ENCODE data around the gene PHLPP2.

PHLPP2 gene

DNA sequence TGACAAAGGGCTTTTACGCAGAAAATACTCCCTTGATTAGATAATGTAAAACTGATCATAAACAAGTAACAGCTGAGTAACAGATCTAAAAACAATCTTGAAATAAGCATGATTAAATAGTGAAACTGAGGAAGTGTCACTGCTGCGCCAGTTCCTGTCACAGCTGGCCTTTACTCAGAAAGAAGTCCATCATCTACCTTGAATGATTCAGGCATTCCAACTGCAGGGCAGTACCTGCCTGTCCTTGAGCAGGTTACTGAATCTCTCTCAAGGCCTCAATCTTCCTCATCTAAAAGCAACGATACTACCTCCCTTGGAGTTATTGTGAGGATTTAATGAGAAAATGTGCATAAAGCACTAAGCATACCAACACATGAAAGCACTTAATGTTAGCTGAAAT lies 12.7 kb downstream of the PHLPP2 start:
- Histone ChIP-seq H3F3A (ENCODE audit: low read depth) (no peaks in the 10 kb centered on the region), H3K9ac (ENCODE audit: low read depth, low read length, poor library complexity, severe bottlenecking) (no peak overlapping the region), H3K4me3 (ENCODE audit: low read length, poor library complexity, severe bottlenecking) (no peak overlapping the region), H3K36me3 (ENCODE audit: insufficient read depth, low read length) (no peaks in the 10 kb centered on the region), H3K27me3 (ENCODE audit: insufficient read depth, low read length, poor library complexity, severe bottlenecking) (no peaks in the 10 kb centered on the region), H4K20me1 (ENCODE audit: insufficient read depth, low read length, poor library complexity, severe bottlenecking) (no peaks in the 10 kb centered on the region), H2AFZ (ENCODE audit: low read length) (no peak overlapping the region), H3K4me1 (ENCODE audit: insufficient read depth, low read length, poor library complexity, severe bottlenecking) (peaks cover 12% of the 10 kb centered on the region), H3K4me2 (ENCODE audit: low read depth, low read length, poor library complexity, severe bottlenecking) (no peak overlapping the region), H3K9me2 (replicated peaks; ENCODE audit: low read depth, low read length) (no peaks in the 10 kb centered on the region), H3K9me3 (ENCODE audit: insufficient read depth, low read depth, low read length) (no peaks in the 10 kb centered on the region), H3K79me2 (ENCODE audit: insufficient read depth, low read length) (no peaks in the 10 kb centered on the region; the same call in 1 of the 2 replicates)
- no peak for TF ChIP-seq EZH2phosphoT487 (IDR thresholded peaks at IDR 0.05; ENCODE audit: borderline replicate concordance)
- TF ChIP-seq, protein P1, sequence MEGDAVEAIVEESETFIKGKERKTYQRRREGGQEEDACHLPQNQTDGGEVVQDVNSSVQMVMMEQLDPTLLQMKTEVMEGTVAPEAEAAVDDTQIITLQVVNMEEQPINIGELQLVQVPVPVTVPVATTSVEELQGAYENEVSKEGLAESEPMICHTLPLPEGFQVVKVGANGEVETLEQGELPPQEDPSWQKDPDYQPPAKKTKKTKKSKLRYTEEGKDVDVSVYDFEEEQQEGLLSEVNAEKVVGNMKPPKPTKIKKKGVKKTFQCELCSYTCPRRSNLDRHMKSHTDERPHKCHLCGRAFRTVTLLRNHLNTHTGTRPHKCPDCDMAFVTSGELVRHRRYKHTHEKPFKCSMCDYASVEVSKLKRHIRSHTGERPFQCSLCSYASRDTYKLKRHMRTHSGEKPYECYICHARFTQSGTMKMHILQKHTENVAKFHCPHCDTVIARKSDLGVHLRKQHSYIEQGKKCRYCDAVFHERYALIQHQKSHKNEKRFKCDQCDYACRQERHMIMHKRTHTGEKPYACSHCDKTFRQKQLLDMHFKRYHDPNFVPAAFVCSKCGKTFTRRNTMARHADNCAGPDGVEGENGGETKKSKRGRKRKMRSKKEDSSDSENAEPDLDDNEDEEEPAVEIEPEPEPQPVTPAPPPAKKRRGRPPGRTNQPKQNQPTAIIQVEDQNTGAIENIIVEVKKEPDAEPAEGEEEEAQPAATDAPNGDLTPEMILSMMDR (conservative IDR thresholded peaks at IDR 0.05; ENCODE audit: low read length) = no peak

GRCh38 chr16:71709229-71709781 lies 15.2 kb downstream of the PHLPP2 start:
- Histone ChIP-seq H3K4me2 (ENCODE audit: low read depth, low read length, poor library complexity, severe bottlenecking) (no peak overlapping the region), H3K27me3 (ENCODE audit: insufficient read depth, low read length, poor library complexity, severe bottlenecking) (no peaks in the 10 kb centered on the region), H3K9ac (ENCODE audit: low read depth, low read length, poor library complexity, severe bottlenecking) (no peak overlapping the region), H2AFZ (ENCODE audit: low read length) (no peak overlapping the region), H4K20me1 (ENCODE audit: insufficient read depth, low read length, poor library complexity, severe bottlenecking) (no peaks in the 10 kb centered on the region), H3K9me3 (ENCODE audit: insufficient read depth, low read depth, low read length) (no peaks in the 10 kb centered on the region), H3K9me2 (replicated peaks; ENCODE audit: low read depth, low read length) (no peaks in the 10 kb centered on the region), H3K4me3 (ENCODE audit: low read length, poor library complexity, severe bottlenecking) (no peak overlapping the region), H3K36me3 (ENCODE audit: insufficient read depth, low read length) (no peaks in the 10 kb centered on the region), H3K4me1 (ENCODE audit: insufficient read depth, low read length, poor library complexity, severe bottlenecking) (peaks cover 8% of the 10 kb centered on the region), H3F3A (ENCODE audit: low read depth) (no peaks in the 10 kb centered on the region), H3K79me2 (ENCODE audit: insufficient read depth, low read length) (no peaks in the 10 kb centered on the region; the same call in 1 of the 2 replicates)
- no peak for TF ChIP-seq EZH2phosphoT487 (IDR thresholded peaks at IDR 0.05; ENCODE audit: borderline replicate concordance)
- TF ChIP-seq, protein P1 (conservative IDR thresholded peaks at IDR 0.05; ENCODE audit: low read length) = no peak

- no peak overlapping the region for H3K9ac ChIP-seq (ENCODE audit: low read depth, low read length, poor library complexity, severe bottlenecking)
- H3F3A ChIP-seq (ENCODE audit: low read depth) = no peaks in the 10 kb centered on the region
- H2AFZ ChIP-seq (ENCODE audit: low read length) = no peak overlapping the region
- H3K4me3 ChIP-seq (ENCODE audit: low read length, poor library complexity, severe bottlenecking) = no peak overlapping the region
- H3K9me3 ChIP-seq (ENCODE audit: insufficient read depth, low read depth, low read length) = no peaks in the 10 kb centered on the region
- H3K4me1 ChIP-seq (ENCODE audit: insufficient read depth, low read length, poor library complexity, severe bottlenecking) = peaks cover 6% of the 10 kb centered on the region
- H3K27me3 ChIP-seq (ENCODE audit: insufficient read depth, low read length, poor library complexity, severe bottlenecking) = no peaks in the 10 kb centered on the region
- no peaks in the 10 kb centered on the region for H4K20me1 ChIP-seq (ENCODE audit: insufficient read depth, low read length, poor library complexity, severe bottlenecking)
- H3K36me3 ChIP-seq (ENCODE audit: insufficient read depth, low read length) = no peaks in the 10 kb centered on the region
- H3K9me2 ChIP-seq (replicated peaks; ENCODE audit: low read depth, low read length) = no peaks in the 10 kb centered on the region
- no peaks in the 10 kb centered on the region; the same call in 1 of the 2 replicates for H3K79me2 ChIP-seq (ENCODE audit: insufficient read depth, low read length)
- TF ChIP-seq EZH2phosphoT487 (IDR thresholded peaks at IDR 0.05; ENCODE audit: borderline replicate concordance) = no peak
- TF ChIP-seq, protein P1 (conservative IDR thresholded peaks at IDR 0.05; ENCODE audit: low read length) = no peak
- no peak overlapping the region for H3K4me2 ChIP-seq (ENCODE audit: low read depth, low read length, poor library complexity, severe bottlenecking)
These were observed 15.8 kb downstream of the PHLPP2 start for GRCh38 chr16:71708696-71709095.
